K562 (cell line): ENCODE measurements around the gene MMP24. TPM values are rescaled to one million over a fixed set of nuclear protein-coding genes. Genes with fewer than 3 reads are reported as not detected.

Experiments
- ATAC-seq: fragments of 200-7000 bp; cut with Tn5 transposase; 3 replicates; pipeline ENCODE4 v1.9.1; 2020; ENCODE audit warnings: moderate library complexity
- BruUV-seq: library from RNA; stranded (reverse); fragments of 400-500 nt; replicated peaks from 2 replicates; lab custom pipeline; 2021; lab: Mats Ljungman, UMichigan
- CTCF ChIA-PET: fragments of 300-600 bp; formaldehyde crosslinking; extraction: SDS; loops from one replicate; lab custom pipeline; 2021; ENCODE audit warnings: low intra/inter-chr PET ratio; lab: Yijun Ruan, JAX
- POLR2A ChIA-PET: fragments of 300-600, 350-650 bp; sonication (Branson Sonifier 250); formaldehyde crosslinking; extraction: SDS; loops from one replicate; lab custom pipeline; 2021; ENCODE audit warnings: antibody characterized with exemption, inconsistent platforms; lab: Yijun Ruan, JAX
- DNase-seq, 4 experiments: peaks; one replicate each; pipeline versions ENCODE4 v3.0.0 to v3.0.0-alpha.2; 2011 to 2018; ENCODE audit warnings: low spot score in 3 of 4, mixed read lengths in 3 of 4; ENCODE audit errors: extremely low read depth in 1 of 4
- FAIRE-seq: peaks from 2 replicates; lab custom pipeline; 2011; peaks lifted over from hg19 to GRCh38; lab: Jason Lieb, UNC
- H2AFZ ChIP-seq: 2 replicates; pipeline ENCODE4 v1.6.0; 2011; ENCODE audit warnings: low read depth, low read length, control low read depth, inconsistent platforms
- H3K27ac ChIP-seq: fragments of 200-600 bp; 3 replicates; pipeline ENCODE4 v1.8.0; 2011; ENCODE audit warnings: low read depth, mild to moderate bottlenecking, control low read depth, inconsistent platforms, low read length, moderate library complexity, mixed read lengths; ENCODE audit errors: extremely low read depth
- H3K27me3 ChIP-seq, 2 experiments: fragments of 300-600 bp in 1 of 2; 2 replicates in 1 of 2; 3 replicates in 1 of 2; pipeline versions ENCODE4 v1.6.0 to v1.8.0; 2011; ENCODE audit warnings: inconsistent platforms in 2 of 2, low read length in 2 of 2, mild to moderate bottlenecking in 1 of 2, mixed read lengths in 1 of 2, moderate library complexity in 1 of 2; ENCODE audit not compliant: control insufficient read depth in 2 of 2, insufficient read depth in 2 of 2
- H3K36me3 ChIP-seq: fragments of 300-600 bp; 3 replicates; pipeline ENCODE4 v1.8.0; 2011; ENCODE audit warnings: mild to moderate bottlenecking, low read length, inconsistent platforms; ENCODE audit not compliant: control insufficient read depth, insufficient read depth
- H3K4me1 ChIP-seq, 2 experiments: fragments of 200-600 bp in 1 of 2; replicated peaks in 1 of 2; 2 replicates in 1 of 2; 3 replicates in 1 of 2; pipeline versions ENCODE4 v1.5.1 to v1.8.0; 2011; ENCODE audit warnings: inconsistent platforms in 2 of 2, low read length in 2 of 2, mild to moderate bottlenecking in 1 of 2, mixed read lengths in 1 of 2, moderate library complexity in 1 of 2; ENCODE audit not compliant: control insufficient read depth in 2 of 2, insufficient read depth in 2 of 2
- H3K4me2 ChIP-seq: 2 replicates; pipeline ENCODE4 v1.6.1; 2011; ENCODE audit warnings: low read length, control low read depth, inconsistent platforms, mixed read lengths; ENCODE audit not compliant: insufficient read depth
- H3K4me3 ChIP-seq: fragments of 200-600 bp; sonication (generic), shearing (Covaris generic); 2 replicates; pipeline ENCODE4 v1.5.1; 2016; ENCODE audit warnings: control low read depth, inconsistent platforms
- H3K79me2 ChIP-seq: fragments of 200-600 bp; 3 replicates; pipeline ENCODE4 v1.8.0; 2011; ENCODE audit warnings: low read length, inconsistent platforms; ENCODE audit not compliant: control insufficient read depth, insufficient read depth
- H3K9ac ChIP-seq, 2 experiments: 2 replicates each; pipeline versions ENCODE4 v1.6.0 to v1.6.1; 2011; ENCODE audit warnings: low read depth in 2 of 2, low read length in 2 of 2, control low read depth in 1 of 2, inconsistent platforms in 1 of 2, mild to moderate bottlenecking in 1 of 2, mixed read lengths in 1 of 2; ENCODE audit not compliant: insufficient read depth in 1 of 2
- H3K9me1 ChIP-seq: one replicate; pipeline ENCODE4 v1.6.0; 2011; ENCODE audit warnings: inconsistent platforms, mild to moderate bottlenecking, low read length, moderate library complexity; ENCODE audit not compliant: control insufficient read depth, insufficient read depth
- H3K9me3 ChIP-seq: replicated peaks from 2 replicates; pipeline ENCODE4 v1.5.1; 2011; ENCODE audit warnings: low read depth, low read length, inconsistent platforms; ENCODE audit not compliant: control insufficient read depth, insufficient read depth
- H4K20me1 ChIP-seq: replicated peaks from 2 replicates; pipeline ENCODE4 v1.6.1; 2011; ENCODE audit warnings: low read length, inconsistent platforms, mixed read lengths; ENCODE audit not compliant: control insufficient read depth, insufficient read depth
- ARID1B ChIP-seq: fragments of 450-650 bp; IDR thresholded peaks from 2 replicates; pipeline ENCODE4 v1.6.1; 2016; ENCODE audit warnings: antibody characterized with exemption, mild to moderate bottlenecking, inconsistent platforms
- CEBPB ChIP-seq: fragments of 450-650 bp; IDR thresholded peaks from 2 replicates; pipeline ENCODE4 v1.6.1; 2016; ENCODE audit warnings: missing genetic modification characterization, missing compliant biosample characterization
- CSDE1 ChIP-seq, 2 experiments: fragments of 450-650 bp; IDR thresholded peaks; 2 replicates each; pipeline ENCODE4 v1.6.1; 2016; ENCODE audit warnings: mild to moderate bottlenecking in 1 of 2
- DACH1 ChIP-seq: fragments of 450-650 bp; IDR thresholded peaks from 2 replicates; pipeline ENCODE4 v1.6.1; 2018; ENCODE audit not compliant: partially characterized antibody
- ELF4 ChIP-seq: fragments of 450-650 bp; formaldehyde crosslinking; IDR thresholded peaks from 2 replicates; pipeline ENCODE4 v1.4.0; 2022; ENCODE audit warnings: missing genetic modification characterization
- FOXM1 ChIP-seq, 2 experiments: fragments of 450-650 bp in 1 of 2; sonication (generic) in 1 of 2; formaldehyde crosslinking in 1 of 2; IDR thresholded peaks; 2 replicates each; pipeline versions ENCODE4 v1.6.1 to v1.9.0; 2017 to 2022; ENCODE audit warnings: low read depth in 2 of 2, mild to moderate bottlenecking in 2 of 2, missing genetic modification reagents in 1 of 2, moderate library complexity in 1 of 2
- GATA2 ChIP-seq: sonication (generic); formaldehyde crosslinking; IDR thresholded peaks from 2 replicates; pipeline ENCODE4 v1.4.0; 2020; ENCODE audit warnings: mild to moderate bottlenecking, missing genetic modification reagents
- ILF3 ChIP-seq: fragments of 450-650 bp; IDR thresholded peaks from 2 replicates; pipeline ENCODE4 v1.6.1; 2018; ENCODE audit warnings: antibody characterized with exemption, mild to moderate bottlenecking, moderate library complexity, borderline replicate concordance
- LEF1 ChIP-seq: fragments of 450-650 bp; IDR thresholded peaks from 2 replicates; pipeline ENCODE4 v1.6.1; 2016; ENCODE audit warnings: mild to moderate bottlenecking
- PHB ChIP-seq: fragments of 250-450 bp; sonication (Bioruptor Pico); IDR thresholded peaks from 2 replicates; pipeline ENCODE4 v1.5.0; 2021
- TARDBP ChIP-seq: fragments of 450-650 bp; IDR thresholded peaks from 2 replicates; pipeline ENCODE4 v1.6.1; 2016
- ZBTB17 ChIP-seq: fragments of 450-650 bp; formaldehyde crosslinking; IDR thresholded peaks from 2 replicates; pipeline ENCODE4 v1.4.0; 2020; ENCODE audit warnings: mild to moderate bottlenecking
- ZNF324 ChIP-seq: fragments of 250-450 bp; sonication (Bioruptor Pico); IDR thresholded peaks from 2 replicates; pipeline ENCODE4 v1.4.0; 2020; ENCODE audit warnings: mild to moderate bottlenecking
- ZNF384 ChIP-seq: IDR thresholded peaks from 2 replicates; pipeline ENCODE4 v1.6.1; 2012; ENCODE audit warnings: low read depth, low read length, improper control_type of control experiment
- ZNF77 ChIP-seq: fragments of 250-450 bp; sonication (Bioruptor Pico); IDR thresholded peaks from 2 replicates; pipeline ENCODE4 v1.5.0; 2020
- WGBS: fragments of 100-300 bp; shearing (Covaris generic); methylation state at CpG from one replicate; pipeline ENCODE4 v1.1.6; 2016; ENCODE audit warnings: low coverage, mixed read lengths; ENCODE audit not compliant: insufficient coverage; ENCODE audit errors: missing lambda C conversion rate; 5-methylcytosine and 5-hydroxymethylcytosine counted together
- in situ Hi-C: fragments of 300-500 bp; cut with MboI; formaldehyde crosslinking; loops from 4 replicates; pipeline ENCODE4 v1.15.0; 2018; ENCODE audit warnings: inconsistent platforms, mixed read lengths
- intact Hi-C: fragments of 100-400 bp; cut with micrococcal nuclease; formaldehyde crosslinking; loops from 2 replicates; pipeline ENCODE4 v1.14.2; 2022
- polyA plus RNA-seq, 8 experiments: library from polyadenylated mRNA; depleted of rRNA in 4 of 8; stranded (reverse) in 5 of 8; unstranded in 3 of 8; fragments of >200 nt; fragmentation: Nextera tagmentation in 2 of 8; fragmentation: Illumina TruSeq in 1 of 8; extraction: Ambion mirVana in 2 of 8; extraction: Trizol in 1 of 8; gene quantifications; 2 replicates each; pipeline versions ENCODE4 v1.2.1 to v1.2.3, GENCODE V29; 2011 to 2014; ENCODE audit warnings: inconsistent platforms in 1 of 8, missing spikeins in 1 of 8
- total RNA-seq, 7 experiments: library from RNA; depleted of rRNA in 6 of 7; stranded (reverse); fragments of >200 nt in 6 of 7; fragmentation: Illumina TruSeq in 2 of 7; extraction: Trizol in 2 of 7; gene quantifications; 2 replicates each; pipeline versions ENCODE4 v1.2.1 to v1.2.3, GENCODE V29; 2011 to 2021; ENCODE audit warnings: low replicate concordance in 1 of 7
- TF ChIP-seq, protein P1 (sequence below), 2 experiments: IDR thresholded peaks; 2 replicates each; pipeline ENCODE4 v1.6.1; 2012; ENCODE audit warnings: improper control_type of control experiment in 2 of 2, low read depth in 2 of 2, low read length in 2 of 2, borderline replicate concordance in 1 of 2
- TF ChIP-seq, protein P2 (sequence below): sonication (generic); formaldehyde crosslinking; IDR thresholded peaks from 2 replicates; pipeline ENCODE4 v1.8.1; 2023; ENCODE audit warnings: mild to moderate bottlenecking, missing genetic modification reagents, moderate library complexity
- TF ChIP-seq, protein P3 (sequence below): fragments of 250-450 bp; sonication (Bioruptor Pico); IDR thresholded peaks from 2 replicates; pipeline ENCODE4 v1.8.0; 2021; ENCODE audit warnings: mild to moderate bottlenecking, moderate library complexity

The MMP24 gene
- total and polyA plus RNA-seq, 9 of the 15 experiments (the other 6 are each of a cell fraction or from before 2014, with no cell fraction given) = 0.03 to 0.07 (median 0.03) TPM; not detected in 6

DNA sequence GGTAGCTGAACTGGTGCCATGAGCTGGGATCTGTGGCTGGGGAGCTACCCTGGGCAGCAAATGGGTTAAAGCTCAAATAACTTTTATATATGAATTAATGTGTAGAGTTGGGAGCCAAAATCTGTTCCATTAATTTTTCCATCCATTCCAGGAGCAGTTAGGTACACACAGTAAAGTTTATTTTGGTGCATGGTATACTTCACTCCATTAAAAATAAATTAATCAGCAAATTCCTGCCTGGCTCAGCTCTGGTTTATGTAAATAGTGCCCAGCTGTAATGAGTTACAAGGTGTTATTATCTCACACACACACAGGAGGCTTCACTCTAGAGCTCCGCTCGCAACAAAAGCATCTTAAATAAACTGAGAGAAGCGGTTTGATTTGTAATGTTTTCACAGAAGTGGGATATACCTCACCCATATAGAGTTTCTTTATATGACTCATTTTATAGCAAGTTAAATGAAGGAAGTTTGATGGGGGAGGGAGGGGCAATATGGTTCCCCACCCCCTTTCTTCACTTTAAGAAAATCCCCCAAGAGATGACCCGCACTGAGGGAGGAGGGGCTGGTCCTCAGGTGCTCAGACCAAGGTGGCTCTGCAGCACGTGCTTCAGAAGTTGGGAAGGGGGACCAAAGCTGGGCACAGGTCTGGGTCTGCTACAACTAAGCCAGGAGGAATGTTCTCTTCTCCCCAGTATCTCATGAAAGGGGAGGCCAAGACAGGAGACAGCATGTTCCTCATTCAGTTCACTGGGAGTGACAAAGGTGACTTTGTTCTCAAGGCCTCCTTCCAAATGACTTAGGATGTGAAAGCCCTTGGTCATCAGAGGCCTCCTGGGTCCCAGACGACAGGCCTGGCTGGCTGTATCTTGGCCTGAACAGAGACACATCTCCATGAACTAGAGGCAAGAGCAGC, 76.2 kb downstream of the MMP24 start:
- DNase-seq (no peak), FAIRE-seq (no peak), ATAC-seq (no peak)
- H3K79me2 ChIP-seq = no peaks in the 10 kb centered on the region
- TF ChIP-seq ZNF384 (no peak), TARDBP (no peak), LEF1 (no peak), ELF4 (CRISPR knock-in tag) (no peak), DACH1 (no peak), ZNF77 (CRISPR knock-in tag) (no peak), PHB (no peak), FOXM1 (IDR thresholded peaks at IDR 0.05; ENCODE audit: low read depth) (no peak), FOXM1 (CRISPR knock-in tag; IDR thresholded peaks at IDR 0.05; ENCODE audit: low read depth) (no peak), GATA2 (CRISPR knock-in tag) (no peak), CEBPB (tag) (no peak), ILF3 (no peak), ZNF324 (no peak), CSDE1 (IDR thresholded peaks at IDR 0.05) (no peak), ZBTB17 (CRISPR knock-in tag) (no peak), ARID1B (no peak)
- TF ChIP-seq, protein P1, sequence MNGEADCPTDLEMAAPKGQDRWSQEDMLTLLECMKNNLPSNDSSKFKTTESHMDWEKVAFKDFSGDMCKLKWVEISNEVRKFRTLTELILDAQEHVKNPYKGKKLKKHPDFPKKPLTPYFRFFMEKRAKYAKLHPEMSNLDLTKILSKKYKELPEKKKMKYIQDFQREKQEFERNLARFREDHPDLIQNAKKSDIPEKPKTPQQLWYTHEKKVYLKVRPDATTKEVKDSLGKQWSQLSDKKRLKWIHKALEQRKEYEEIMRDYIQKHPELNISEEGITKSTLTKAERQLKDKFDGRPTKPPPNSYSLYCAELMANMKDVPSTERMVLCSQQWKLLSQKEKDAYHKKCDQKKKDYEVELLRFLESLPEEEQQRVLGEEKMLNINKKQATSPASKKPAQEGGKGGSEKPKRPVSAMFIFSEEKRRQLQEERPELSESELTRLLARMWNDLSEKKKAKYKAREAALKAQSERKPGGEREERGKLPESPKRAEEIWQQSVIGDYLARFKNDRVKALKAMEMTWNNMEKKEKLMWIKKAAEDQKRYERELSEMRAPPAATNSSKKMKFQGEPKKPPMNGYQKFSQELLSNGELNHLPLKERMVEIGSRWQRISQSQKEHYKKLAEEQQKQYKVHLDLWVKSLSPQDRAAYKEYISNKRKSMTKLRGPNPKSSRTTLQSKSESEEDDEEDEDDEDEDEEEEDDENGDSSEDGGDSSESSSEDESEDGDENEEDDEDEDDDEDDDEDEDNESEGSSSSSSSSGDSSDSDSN (IDR thresholded peaks at IDR 0.05; ENCODE audit: borderline replicate concordance in 1 of 2, low read depth in 2 of 2, low read length in 2 of 2) = no peak
- TF ChIP-seq, protein P2, sequence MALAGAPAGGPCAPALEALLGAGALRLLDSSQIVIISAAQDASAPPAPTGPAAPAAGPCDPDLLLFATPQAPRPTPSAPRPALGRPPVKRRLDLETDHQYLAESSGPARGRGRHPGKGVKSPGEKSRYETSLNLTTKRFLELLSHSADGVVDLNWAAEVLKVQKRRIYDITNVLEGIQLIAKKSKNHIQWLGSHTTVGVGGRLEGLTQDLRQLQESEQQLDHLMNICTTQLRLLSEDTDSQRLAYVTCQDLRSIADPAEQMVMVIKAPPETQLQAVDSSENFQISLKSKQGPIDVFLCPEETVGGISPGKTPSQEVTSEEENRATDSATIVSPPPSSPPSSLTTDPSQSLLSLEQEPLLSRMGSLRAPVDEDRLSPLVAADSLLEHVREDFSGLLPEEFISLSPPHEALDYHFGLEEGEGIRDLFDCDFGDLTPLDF (CRISPR knock-in tag) = no peak
- TF ChIP-seq, protein P3, sequence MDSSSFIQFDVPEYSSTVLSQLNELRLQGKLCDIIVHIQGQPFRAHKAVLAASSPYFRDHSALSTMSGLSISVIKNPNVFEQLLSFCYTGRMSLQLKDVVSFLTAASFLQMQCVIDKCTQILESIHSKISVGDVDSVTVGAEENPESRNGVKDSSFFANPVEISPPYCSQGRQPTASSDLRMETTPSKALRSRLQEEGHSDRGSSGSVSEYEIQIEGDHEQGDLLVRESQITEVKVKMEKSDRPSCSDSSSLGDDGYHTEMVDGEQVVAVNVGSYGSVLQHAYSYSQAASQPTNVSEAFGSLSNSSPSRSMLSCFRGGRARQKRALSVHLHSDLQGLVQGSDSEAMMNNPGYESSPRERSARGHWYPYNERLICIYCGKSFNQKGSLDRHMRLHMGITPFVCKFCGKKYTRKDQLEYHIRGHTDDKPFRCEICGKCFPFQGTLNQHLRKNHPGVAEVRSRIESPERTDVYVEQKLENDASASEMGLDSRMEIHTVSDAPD (CRISPR knock-in tag) = no peak
- H3K36me3 ChIP-seq = peaks cover 21% of the 10 kb centered on the region; the same call in 1 of the 3 replicates
- H2AFZ ChIP-seq = no peak overlapping the region
- in situ Hi-C loops (loop anchor here (25.0 kb wide), 1 partner anchor 135 kb away; the partner anchor contains the start of gene GDF5), intact Hi-C loops (no loop called here)
- no peaks in the 10 kb centered on the region for H3K27me3 ChIP-seq
- WGBS = 71% methylated on average over 6 of the region's 6 CpGs
- no peak overlapping the region for H3K27ac ChIP-seq
- CTCF ChIA-PET = interaction anchor here (0.7 to 2.2 kb wide), 5 partner anchors 27 to 429 kb away, joined by 3 to 12 read pairs (median 7); no protein-coding TSS in a partner anchor
- no TSS peak for BruUV-seq
- H3K9me1 ChIP-seq = peaks cover 3% of the 10 kb centered on the region
- no peaks in the 10 kb centered on the region for H3K9me3 ChIP-seq
- no peak overlapping the region for H3K9ac ChIP-seq
- H3K4me3 ChIP-seq = no peak overlapping the region
- H4K20me1 ChIP-seq = 0 out of 2 replicates have a peak, but pooled peaks cover 4% of the 10 kb centered on the region
- POLR2A ChIA-PET = interaction anchor here (0.7 to 1.8 kb wide), 2 partner anchors 9 to 18 kb away, joined by 4 to 6 read pairs; partner anchors contain the start of gene EIF6
- no peak overlapping the region for H3K4me2 ChIP-seq
- H3K4me1 ChIP-seq = peaks cover 20 to 21% of the 10 kb centered on the region in 2 experiments
